CD4-positive, alpha-beta T cell treated with Interleukin-17A for 4 hours (primary cell): ENCODE results near the gene MAPRE3.
A peak's percentile ranks its signal among the peaks of the same experiment; 100 is the strongest.

Source experiments
- DNase-seq: peaks from one replicate; pipeline ENCODE4 v3.0.0-alpha.2; 2020; ENCODE audit warnings: mixed read lengths

Gene MAPRE3

GRCh38 chr2:27042985-27043634 lies 72.7 kb downstream of the MAPRE3 start:
- DNase-seq, result no peak

- peak; percentile 65 for DNase-seq
These were observed 79.2 kb downstream of the MAPRE3 start for GRCh38 chr2:27049422-27050280.

GRCh38 chr2:27050281-27050995 lies 80.0 kb downstream of the MAPRE3 start:
- peak; percentile 89 for DNase-seq

- peak; percentile 95 for DNase-seq
These were observed 80.8 kb downstream of the MAPRE3 start, which contains the start of gene AGBL5 for GRCh38 chr2:27050996-27051901. Gene AGBL5, plus strand, starts transcription at chr2:27051668. Its CDS starts 1,291 bp downstream, at chr2:27052959.

GRCh38 chr2:27051902-27052645 lies 81.6 kb downstream of the MAPRE3 start:
- DNase-seq, result no peak

- DNase-seq, result no peak
These were observed 82.9 kb downstream of the MAPRE3 start for GRCh38 chr2:27053321-27053720.

- no peak for DNase-seq
These were observed 83.3 kb downstream of the MAPRE3 start for GRCh38 chr2:27053776-27054175.

GRCh38 chr2:27054721-27055120 lies 84.3 kb downstream of the MAPRE3 start:
- no peak for DNase-seq

- DNase-seq, result no peak
These were observed 86.7 kb downstream of the MAPRE3 start for GRCh38 chr2:27057184-27057583.

GRCh38 chr2:27058210-27058609 lies 87.8 kb downstream of the MAPRE3 start:
- no peak for DNase-seq

- no peak for DNase-seq
These were observed 88.8 kb downstream of the MAPRE3 start for GRCh38 chr2:27059141-27059820.

- DNase-seq, result no peak
These were observed 89.9 kb downstream of the MAPRE3 start for GRCh38 chr2:27060323-27060722.

GRCh38 chr2:27065128-27065527 lies 94.7 kb downstream of the MAPRE3 start:
- no peak for DNase-seq

- DNase-seq, result no peak
These were observed 96.9 kb downstream of the MAPRE3 start for GRCh38 chr2:27067385-27067784.

GRCh38 chr2:27069436-27069835 lies 99.0 kb downstream of the MAPRE3 start:
- no peak for DNase-seq

- no peak for DNase-seq
These were observed 99.7 kb downstream of the MAPRE3 start for GRCh38 chr2:27069961-27070618.

GRCh38 chr2:27070653-27071276 lies 100.3 kb downstream of the MAPRE3 start:
- no peak for DNase-seq

GRCh38 chr2:27071277-27071989 lies 101.0 kb downstream of the MAPRE3 start, which contains the start of gene OST4:
Gene OST4, minus strand, starts transcription at chr2:27071654.
- peak; percentile 93 for DNase-seq
